ENCODE measurements around the gene OR2V1.
"Not testable (repeated sequence)": the region's sequence is repeated elsewhere in the genome, so short reads cannot be mapped to it uniquely, and the experiment has no call there.

OR2V1 gene

GRCh38 chr5:181127907-181128626 lies 2.9 kb downstream of the OR2V1 start:
- DNase-seq (ENCODE audit: low read depth, low spot score): no peak

GRCh38 chr5:181127456-181127855 lies 3.5 kb downstream of the OR2V1 start:
- no peak for DNase-seq (ENCODE audit: low read depth, low spot score)

GRCh38 chr5:181126841-181127240 lies 4.1 kb downstream of the OR2V1 start:
- DNase-seq (ENCODE audit: low read depth, low spot score): no peak

GRCh38 chr5:181124526-181124925 lies 6.4 kb downstream of the OR2V1 start:
- no peak for DNase-seq (ENCODE audit: low read depth, low spot score)

GRCh38 chr5:181121675-181122561 lies 9.1 kb downstream of the OR2V1 start:
- DNase-seq (ENCODE audit: low read depth, low spot score): no peak

- no peak for DNase-seq (ENCODE audit: low read depth, low spot score)
These were observed 10.2 kb downstream of the OR2V1 start for GRCh38 chr5:181120761-181121160.

- no peak for DNase-seq (ENCODE audit: low read depth, low spot score)
These were observed 10.7 kb downstream of the OR2V1 start for GRCh38 chr5:181120306-181120705.

- DNase-seq (ENCODE audit: low read depth, low spot score): no peak
These were observed 11.9 kb downstream of the OR2V1 start for GRCh38 chr5:181119105-181119504.

GRCh38 chr5:181118369-181118768 lies 12.6 kb downstream of the OR2V1 start:
- DNase-seq (ENCODE audit: low read depth, low spot score): no peak

GRCh38 chr5:181114844-181115778 lies 15.9 kb downstream of the OR2V1 start:
- DNase-seq (ENCODE audit: low read depth, low spot score): no peak

- DNase-seq (ENCODE audit: low read depth, low spot score): no peak
These were observed 16.6 kb downstream of the OR2V1 start for GRCh38 chr5:181114284-181114843.

GRCh38 chr5:181113572-181113971 lies 17.4 kb downstream of the OR2V1 start:
- DNase-seq (ENCODE audit: low read depth, low spot score): not testable (repeated sequence)

- DNase-seq (ENCODE audit: low read depth, low spot score): no peak
These were observed 18.5 kb downstream of the OR2V1 start for GRCh38 chr5:181112476-181112875.

GRCh38 chr5:181111010-181111409 lies 20.0 kb downstream of the OR2V1 start:
- no peak for DNase-seq (ENCODE audit: low read depth, low spot score)

- DNase-seq (ENCODE audit: low read depth, low spot score): no peak
These were observed 21.4 kb downstream of the OR2V1 start for GRCh38 chr5:181109489-181110013.

GRCh38 chr5:181108578-181109165 lies 22.3 kb downstream of the OR2V1 start:
- DNase-seq (ENCODE audit: low read depth, low spot score): no peak

GRCh38 chr5:181107699-181108098 lies 23.3 kb downstream of the OR2V1 start:
- no peak for DNase-seq (ENCODE audit: low read depth, low spot score)

GRCh38 chr5:181105391-181106025 lies 25.5 kb downstream of the OR2V1 start:
- no peak for DNase-seq (ENCODE audit: low read depth, low spot score)

GRCh38 chr5:181104606-181105390 lies 26.2 kb downstream of the OR2V1 start:
- not testable (repeated sequence) for DNase-seq (ENCODE audit: low read depth, low spot score)

GRCh38 chr5:181104259-181104568 lies 26.8 kb downstream of the OR2V1 start:
- not testable (repeated sequence) for DNase-seq (ENCODE audit: low read depth, low spot score)

All from smooth muscle cell of the brain vasculature (primary cell).